Ascending aorta (tissue), 2 donors: ENCODE results near the gene COA8. TPM values are rescaled to one million over a fixed set of nuclear protein-coding genes. Genes with fewer than 3 reads are reported as not detected.

ENCODE experiments used
- DNase-seq, 2 donors: peaks; one replicate each; pipeline ENCODE4 v3.0.0-alpha.2; 2019; ENCODE audit warnings: low spot score in 2 of 2
- H3K27ac ChIP-seq, 2 donors: fragments of 200-600 bp; sonication (generic); one replicate each; pipeline ENCODE4 v1.5.1; 2016 to 2017; ENCODE audit warnings: mild to moderate bottlenecking in 1 of 2
- H3K27me3 ChIP-seq: fragments of 200-600 bp; sonication (generic); one replicate; pipeline ENCODE4 v1.5.1; 2017
- H3K36me3 ChIP-seq, 2 donors: fragments of 200-600 bp; sonication (generic); one replicate each; pipeline ENCODE4 v1.5.1; 2016
- H3K4me1 ChIP-seq, 2 donors: fragments of 200-600 bp; sonication (generic); one replicate each; pipeline ENCODE4 v1.5.1; 2016 to 2017; ENCODE audit warnings: mild to moderate bottlenecking in 1 of 2
- H3K4me3 ChIP-seq, 2 donors: fragments of 200-600 bp; sonication (generic); one replicate each; pipeline ENCODE4 v1.5.1; 2016 to 2017; ENCODE audit warnings: mild to moderate bottlenecking in 1 of 2
- H3K9me3 ChIP-seq, 2 donors: fragments of 200-600 bp; sonication (generic); one replicate each; pipeline ENCODE4 v1.5.1; 2016
- intact Hi-C: fragments of 100-400 bp; cut with DNase I; formaldehyde crosslinking; loops from one replicate; pipeline ENCODE4 v1.15.1; 2023
- total RNA-seq: library from RNA; depleted of rRNA; stranded (reverse); fragments of >200 nt; gene quantifications from one replicate; pipeline ENCODE4 v1.1.0, GENCODE V29; 2016
- TF ChIP-seq, protein P1 (sequence below), 3 experiments: fragments of 200-600 bp in 2 of 3; fragments of 450-650 bp in 1 of 3; sonication (generic) in 2 of 3; IDR thresholded peaks; one replicate each; pipeline ENCODE4 v1.5.1; 2016 to 2019; ENCODE audit warnings: antibody characterized with exemption in 3 of 3, mild to moderate bottlenecking in 1 of 3, moderate library complexity in 1 of 3

Gene COA8
- total RNA-seq, 1 donor from 2014 or later = 37.7 TPM

DNA sequence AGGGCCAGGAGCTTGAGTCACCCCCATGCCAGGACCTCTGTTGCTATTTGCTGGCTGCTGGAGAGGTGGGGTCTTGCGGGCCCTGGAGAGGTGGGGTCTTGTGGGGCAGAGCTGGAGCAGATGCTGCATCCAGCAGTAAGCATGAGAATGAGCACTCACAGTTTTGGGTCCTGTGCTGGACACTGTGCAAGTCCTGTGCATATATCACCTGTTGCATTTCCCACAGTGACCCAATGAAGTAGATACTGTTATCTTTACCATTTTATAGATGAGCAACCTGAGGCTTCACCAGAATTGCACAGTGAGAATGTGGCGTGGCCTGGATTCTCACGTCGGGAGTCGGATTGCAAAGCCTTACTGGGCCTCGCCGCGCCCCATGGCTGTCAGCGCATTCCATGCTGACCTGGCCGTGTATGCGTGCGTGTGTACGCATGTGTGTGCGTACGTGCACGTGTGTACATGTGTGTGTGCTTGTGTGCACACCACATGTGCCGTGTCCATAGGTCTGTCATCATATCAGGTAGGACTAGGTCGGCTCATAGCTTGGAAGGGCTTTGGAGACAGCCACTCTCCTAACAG is 12.0 kb downstream of the COA8 start:
- H3K4me3 ChIP-seq = no peak overlapping the region
- intact Hi-C loops = loop anchor here (5.0 to 10.0 kb wide), 2 partner anchors 163 to 340 kb away; no protein-coding TSS in a partner anchor
- peaks cover 0 to 14% of the 10 kb centered on the region in 2 donors for H3K4me1 ChIP-seq
- H3K9me3 ChIP-seq = no peaks in the 10 kb centered on the region
- H3K36me3 ChIP-seq = peaks cover 26 to 31% of the 10 kb centered on the region in 2 donors
- H3K27ac ChIP-seq = peak overlapping the region in 1 of 2 donors; percentile 73
- H3K27me3 ChIP-seq = no peaks in the 10 kb centered on the region
- no peak for DNase-seq
- TF ChIP-seq, protein P1, sequence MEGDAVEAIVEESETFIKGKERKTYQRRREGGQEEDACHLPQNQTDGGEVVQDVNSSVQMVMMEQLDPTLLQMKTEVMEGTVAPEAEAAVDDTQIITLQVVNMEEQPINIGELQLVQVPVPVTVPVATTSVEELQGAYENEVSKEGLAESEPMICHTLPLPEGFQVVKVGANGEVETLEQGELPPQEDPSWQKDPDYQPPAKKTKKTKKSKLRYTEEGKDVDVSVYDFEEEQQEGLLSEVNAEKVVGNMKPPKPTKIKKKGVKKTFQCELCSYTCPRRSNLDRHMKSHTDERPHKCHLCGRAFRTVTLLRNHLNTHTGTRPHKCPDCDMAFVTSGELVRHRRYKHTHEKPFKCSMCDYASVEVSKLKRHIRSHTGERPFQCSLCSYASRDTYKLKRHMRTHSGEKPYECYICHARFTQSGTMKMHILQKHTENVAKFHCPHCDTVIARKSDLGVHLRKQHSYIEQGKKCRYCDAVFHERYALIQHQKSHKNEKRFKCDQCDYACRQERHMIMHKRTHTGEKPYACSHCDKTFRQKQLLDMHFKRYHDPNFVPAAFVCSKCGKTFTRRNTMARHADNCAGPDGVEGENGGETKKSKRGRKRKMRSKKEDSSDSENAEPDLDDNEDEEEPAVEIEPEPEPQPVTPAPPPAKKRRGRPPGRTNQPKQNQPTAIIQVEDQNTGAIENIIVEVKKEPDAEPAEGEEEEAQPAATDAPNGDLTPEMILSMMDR (IDR thresholded peaks at IDR 0.05) = no peak

DNA sequence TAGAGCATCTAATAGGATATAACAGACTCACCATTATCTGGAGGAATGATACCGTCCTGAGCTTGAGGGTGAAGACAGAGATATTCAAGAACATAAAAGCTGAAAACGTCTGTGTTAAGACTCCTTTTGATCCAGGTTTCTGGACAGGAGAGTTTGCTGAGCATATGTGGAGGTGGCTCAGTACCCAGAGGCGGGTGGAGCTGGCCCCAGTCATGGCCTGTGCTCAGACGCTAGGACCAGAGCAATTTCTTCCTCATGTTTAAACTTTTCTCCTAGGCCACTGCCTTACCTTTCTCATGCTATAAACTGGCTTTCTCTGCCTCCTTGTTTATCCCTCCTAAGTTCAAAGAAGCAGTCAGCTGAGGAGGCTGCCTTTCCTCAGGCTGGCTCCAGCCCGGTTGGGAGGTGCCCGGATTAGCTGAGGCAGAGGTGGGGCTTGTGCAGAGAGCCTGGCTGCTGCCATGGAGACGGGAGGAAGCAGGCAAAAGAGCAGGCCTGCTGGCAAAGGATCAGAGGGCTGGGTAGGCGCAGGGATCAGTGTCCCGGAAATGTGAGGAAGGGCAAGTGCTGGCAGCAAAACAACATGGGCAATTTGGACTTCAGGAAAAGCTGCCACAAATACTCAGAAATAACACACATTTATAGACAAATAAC is 13.7 kb downstream of the COA8 start:
- TF ChIP-seq, protein P1 (IDR thresholded peaks at IDR 0.05) = no peak
- intact Hi-C loops = loop anchor here (10.0 kb wide), 1 partner anchor 338 kb away; no protein-coding TSS in a partner anchor
- no peak overlapping the region for H3K4me3 ChIP-seq
- H3K4me1 ChIP-seq = peaks cover 0 to 14% of the 10 kb centered on the region in 2 donors
- peak overlapping the region; percentile 69 to 73 for H3K27ac ChIP-seq
- peaks cover 26 to 35% of the 10 kb centered on the region in 2 donors for H3K36me3 ChIP-seq
- DNase-seq = peak; percentile 65 to 94
- no peaks in the 10 kb centered on the region for H3K9me3 ChIP-seq
- no peaks in the 10 kb centered on the region for H3K27me3 ChIP-seq

DNA sequence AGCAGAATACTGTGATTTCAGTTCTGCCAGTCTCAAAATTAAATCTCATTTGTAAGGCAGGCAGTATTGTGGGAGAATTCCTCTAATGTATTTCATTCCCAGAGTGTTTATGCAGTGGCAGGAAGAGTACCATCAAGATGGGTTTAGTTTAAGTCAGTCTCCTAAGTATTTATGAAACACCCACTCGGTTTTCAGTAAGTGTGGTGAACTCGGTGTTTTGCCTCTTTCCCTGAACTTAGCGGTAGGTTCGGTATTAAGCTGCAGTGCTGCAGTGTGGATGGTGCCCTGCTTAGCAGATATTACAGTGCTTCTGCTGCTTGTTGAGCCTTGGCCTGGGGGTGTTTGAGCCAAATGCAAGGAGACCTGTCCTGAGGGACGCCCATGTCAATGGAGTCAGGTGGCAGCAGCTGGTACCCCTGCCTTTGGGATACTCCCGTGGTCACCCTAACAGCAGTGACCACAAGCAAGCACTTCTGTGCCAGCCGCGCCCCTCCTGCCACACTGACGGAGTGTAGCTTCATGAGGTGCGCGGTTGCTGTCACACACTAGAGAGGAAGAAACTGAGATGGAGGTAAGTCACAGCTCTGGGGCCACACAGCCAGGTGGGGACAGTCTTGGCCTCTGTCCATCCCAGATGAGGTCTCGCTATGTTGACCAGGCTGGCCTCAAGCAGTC is 15.8 kb downstream of the COA8 start:
- H3K4me3 ChIP-seq = no peak overlapping the region
- no peaks in the 10 kb centered on the region for H3K9me3 ChIP-seq
- H3K27me3 ChIP-seq = no peaks in the 10 kb centered on the region
- peaks cover 0 to 14% of the 10 kb centered on the region in 2 donors for H3K4me1 ChIP-seq
- H3K27ac ChIP-seq = no peak overlapping the region
- intact Hi-C loops = loop anchor here (10.0 kb wide), 1 partner anchor 336 kb away; no protein-coding TSS in a partner anchor
- no peak for DNase-seq
- H3K36me3 ChIP-seq = peaks cover 16 to 34% of the 10 kb centered on the region in 2 donors
- TF ChIP-seq, protein P1 (IDR thresholded peaks at IDR 0.05) = no peak

DNA sequence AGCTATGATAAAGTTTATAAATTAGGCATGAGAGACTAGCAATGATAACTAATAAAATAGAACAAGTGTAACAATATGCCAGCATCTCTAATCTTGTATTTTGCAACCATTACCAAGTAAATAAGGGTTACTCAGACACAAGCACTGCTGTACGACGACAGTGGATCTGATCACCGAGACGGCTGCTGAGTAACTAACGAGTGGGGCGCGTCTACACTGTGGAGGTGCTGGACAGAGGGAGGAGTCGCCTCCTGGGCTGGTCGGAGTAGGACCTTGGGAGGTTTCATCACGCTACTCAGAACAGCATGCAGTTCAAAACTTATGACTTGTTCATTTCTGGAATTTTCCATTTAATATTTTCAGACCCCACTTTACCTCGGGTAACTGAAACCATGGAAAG is 18.4 kb downstream of the COA8 start:
- intact Hi-C loops = no loop called here
- TF ChIP-seq, protein P1 (IDR thresholded peaks at IDR 0.05) = no peak
- no peaks in the 10 kb centered on the region for H3K27me3 ChIP-seq
- H3K36me3 ChIP-seq = peaks cover 6 to 20% of the 10 kb centered on the region in 2 donors
- no peaks in the 10 kb centered on the region for H3K9me3 ChIP-seq
- H3K4me3 ChIP-seq = no peak overlapping the region
- H3K27ac ChIP-seq = no peak overlapping the region
- DNase-seq = no peak
- peaks cover 0 to 10% of the 10 kb centered on the region in 2 donors for H3K4me1 ChIP-seq

DNA sequence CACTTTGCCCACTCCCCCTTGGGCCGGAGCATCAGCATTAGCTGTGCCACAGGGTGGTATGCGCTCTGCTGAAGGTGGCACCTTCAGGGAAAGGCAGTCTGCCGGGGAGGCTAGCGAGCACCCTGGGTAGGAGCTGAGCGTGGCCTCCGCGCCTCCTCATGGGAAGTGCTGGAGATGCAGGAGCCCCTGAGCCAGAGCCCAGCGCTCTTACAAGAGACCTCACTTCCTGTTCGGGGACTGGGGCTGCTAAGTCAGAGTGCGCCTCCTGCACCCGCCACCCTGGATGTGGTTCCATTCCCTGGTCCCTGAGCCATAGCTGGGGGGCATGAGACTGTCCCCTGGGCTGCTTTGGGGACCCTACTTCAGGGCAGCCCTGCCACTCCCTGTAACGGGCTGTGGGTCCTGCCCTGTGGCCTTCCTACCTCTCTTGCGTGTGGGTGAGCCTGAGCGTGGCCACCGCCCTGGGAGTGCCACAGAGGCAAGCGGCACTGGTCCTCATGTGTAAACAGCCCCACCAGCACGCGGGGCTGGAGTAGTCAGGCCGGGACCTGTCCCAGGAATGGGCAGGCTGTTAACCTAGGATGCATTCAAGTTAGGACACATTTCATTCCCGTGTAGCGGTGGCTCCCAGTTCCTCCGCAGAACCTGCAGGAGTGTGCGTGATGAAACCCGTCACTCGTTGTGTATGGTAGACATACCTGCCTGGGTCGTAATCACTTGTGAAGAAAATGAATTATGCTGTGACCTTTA is 19.4 kb downstream of the COA8 start:
- no peak overlapping the region for H3K4me3 ChIP-seq
- H3K36me3 ChIP-seq = peaks cover 6 to 20% of the 10 kb centered on the region in 2 donors
- H3K27ac ChIP-seq = no peak overlapping the region
- no peaks in the 10 kb centered on the region for H3K9me3 ChIP-seq
- intact Hi-C loops = no loop called here
- peaks cover 0 to 2% of the 10 kb centered on the region in 2 donors for H3K4me1 ChIP-seq
- TF ChIP-seq, protein P1 (IDR thresholded peaks at IDR 0.05) = no peak
- no peak for DNase-seq
- no peaks in the 10 kb centered on the region for H3K27me3 ChIP-seq
